Hepatocyte (in vitro differentiated cells): ENCODE results near the gene PPP1R2B.

Experiments used
- CTCF ChIP-seq: fragments of 200-600 bp; sonication (generic); IDR thresholded peaks from 2 replicates; pipeline ENCODE4 v1.5.1; 2016; ENCODE audit warnings: antibody characterized with exemption, mild to moderate bottlenecking; ENCODE audit not compliant: poor library complexity
- EZH2 ChIP-seq: fragments of 200-600 bp; sonication (generic); IDR thresholded peaks from 2 replicates; pipeline ENCODE4 v1.6.1; 2016; ENCODE audit warnings: antibody characterized with exemption, mild to moderate bottlenecking, borderline replicate concordance

GRCh38 chr5:156892223-156892622 lies 42.1 kb downstream of the PPP1R2B start:
- TF ChIP-seq CTCF (peak; percentile 16), EZH2 (no peak)
